ENCODE data around the gene ADAMTS7. TPM values are rescaled to one million over a fixed set of nuclear protein-coding genes. Genes with fewer than 3 reads are reported as not detected.

The ADAMTS7 gene
- total and polyA plus RNA-seq, 2 of the 13 experiments (the other 11 are each of a cell fraction or from before 2014, with no cell fraction given) = 0.09 to 0.12 TPM

- TF ChIP-seq NFKB2 (CRISPR knock-in tag; IDR thresholded peaks at IDR 0.05; ENCODE audit: borderline replicate concordance) (peak; percentile 31; the same call in 1 of the 2 replicates), ZBTB46 (CRISPR knock-in tag; IDR thresholded peaks at IDR 0.05; ENCODE audit: borderline replicate concordance) (0 out of 2 replicates have a peak, but pooled peaks have one; percentile 37), ZNF326 (CRISPR knock-in tag; IDR thresholded peaks at IDR 0.05; ENCODE audit: borderline replicate concordance) (no peak), RELA (CRISPR knock-in tag; IDR thresholded peaks at IDR 0.05) (no peak), SMYD3 (CRISPR knock-in tag; IDR thresholded peaks at IDR 0.05) (no peak), ZSCAN31 (CRISPR knock-in tag; IDR thresholded peaks at IDR 0.05; ENCODE audit: low read depth) (0 out of 2 replicates have a peak, but pooled peaks have one; percentile 44), KDM2A (CRISPR knock-in tag; IDR thresholded peaks at IDR 0.05; ENCODE audit: borderline replicate concordance, low read depth) (peak; percentile 57; the same call in 1 of the 2 replicates), ZNF629 (CRISPR knock-in tag; conservative IDR thresholded peaks at IDR 0.05) (no peak), ZNF343 (CRISPR knock-in tag; IDR thresholded peaks at IDR 0.05) (peak; percentile 54; the same call in 1 of the 2 replicates), ZNF580 (CRISPR knock-in tag; IDR thresholded peaks at IDR 0.05; ENCODE audit: borderline replicate concordance, low read depth) (peak; percentile 36; the same call in 1 of the 2 replicates), EEA1 (CRISPR knock-in tag; IDR thresholded peaks at IDR 0.05; ENCODE audit: borderline replicate concordance) (0 out of 2 replicates have a peak, but pooled peaks have one; percentile 38), ARID4A (CRISPR knock-in tag; IDR thresholded peaks at IDR 0.05; ENCODE audit: borderline replicate concordance) (no peak), MAZ (IDR thresholded peaks at IDR 0.05; ENCODE audit: borderline replicate concordance, low read depth, low read length) (no peak), MAZ (CRISPR knock-in tag; IDR thresholded peaks at IDR 0.05; ENCODE audit: low read depth) (0 out of 2 replicates have a peak, but pooled peaks have one; percentile 32), MXD4 (CRISPR knock-in tag; IDR thresholded peaks at IDR 0.05) (no peak), CTCF (CRISPR knock-in tag; IDR thresholded peaks at IDR 0.05) (peak; percentile 90)
Observed at GRCh38 chr15:78709263-78709882, 101.9 kb downstream of the ADAMTS7 start (continued).
